Osteocyte (in vitro differentiated cells): Measurements from ENCODE around the gene QRFPR. TPM values are rescaled to one million over a fixed set of nuclear protein-coding genes. Genes with fewer than 3 reads are reported as not detected.

Experiments
- DNase-seq: peaks from one replicate; pipeline ENCODE4 v3.0.0; 2021; ENCODE audit warnings: mixed read lengths; ENCODE audit not compliant: unreplicated experiment; ENCODE audit errors: extremely low spot score
- H3K27ac Mint-ChIP-seq: one replicate; pipeline ENCODE4 v1.8.0; 2021; ENCODE audit warnings: mild to moderate bottlenecking, mixed read lengths; ENCODE audit not compliant: unreplicated experiment
- H3K27me3 Mint-ChIP-seq: one replicate; pipeline ENCODE4 v1.8.0; 2021; ENCODE audit warnings: mixed read lengths; ENCODE audit not compliant: unreplicated experiment
- H3K36me3 Mint-ChIP-seq: one replicate; pipeline ENCODE4 v1.8.0; 2021; ENCODE audit warnings: mixed read lengths; ENCODE audit not compliant: unreplicated experiment
- H3K4me1 Mint-ChIP-seq: one replicate; pipeline ENCODE4 v1.8.0; 2021; ENCODE audit warnings: mixed read lengths; ENCODE audit not compliant: unreplicated experiment
- H3K4me3 Mint-ChIP-seq: one replicate; pipeline ENCODE4 v1.8.0; 2021; ENCODE audit warnings: mild to moderate bottlenecking, moderate library complexity, mixed read lengths; ENCODE audit not compliant: unreplicated experiment
- H3K9me3 Mint-ChIP-seq: one replicate; pipeline ENCODE4 v1.8.0; 2021; ENCODE audit warnings: mixed read lengths; ENCODE audit not compliant: unreplicated experiment
- CTCF ChIP-seq: fragments of 200-600 bp; sonication (generic); IDR thresholded peaks from 2 replicates; pipeline ENCODE4 v1.5.0; 2021; ENCODE audit warnings: antibody characterized with exemption, mild to moderate bottlenecking, moderate library complexity
- total RNA-seq: library from RNA; stranded (reverse); gene quantifications from 2 replicates; pipeline ENCODE4 v1.2.1, GENCODE V29; 2021

The QRFPR gene
- total RNA-seq, 1 donor from 2014 or later = not detected

GRCh38 chr4:121400632-121401031, 19.8 kb upstream of the QRFPR start:
- DNase-seq = no peak
- H3K4me1 Mint-ChIP-seq = no peaks in the 10 kb centered on the region
- peaks cover 6% of the 10 kb centered on the region for H3K27me3 Mint-ChIP-seq
- no peak for TF ChIP-seq CTCF
- H3K4me3 Mint-ChIP-seq = no peak overlapping the region
- no peak overlapping the region for H3K27ac Mint-ChIP-seq
- no peaks in the 10 kb centered on the region for H3K9me3 Mint-ChIP-seq
- no peaks in the 10 kb centered on the region for H3K36me3 Mint-ChIP-seq

- H3K9me3 Mint-ChIP-seq = no peaks in the 10 kb centered on the region
- TF ChIP-seq CTCF = no peak
- H3K27me3 Mint-ChIP-seq = peaks cover 6% of the 10 kb centered on the region
- no peak for DNase-seq
- no peak overlapping the region for H3K27ac Mint-ChIP-seq
- H3K4me3 Mint-ChIP-seq = no peak overlapping the region
- no peaks in the 10 kb centered on the region for H3K4me1 Mint-ChIP-seq
- H3K36me3 Mint-ChIP-seq = no peaks in the 10 kb centered on the region
These were observed 17.3 kb upstream of the QRFPR start for GRCh38 chr4:121397941-121398601.

GRCh38 chr4:121397434-121397833, 16.6 kb upstream of the QRFPR start:
- TF ChIP-seq CTCF = no peak
- Mint-ChIP-seq H3K4me1 (no peaks in the 10 kb centered on the region), H3K4me3 (no peak overlapping the region), H3K36me3 (no peaks in the 10 kb centered on the region), H3K27me3 (peaks cover 6% of the 10 kb centered on the region), H3K9me3 (no peaks in the 10 kb centered on the region), H3K27ac (no peak overlapping the region)
- DNase-seq = no peak

- Mint-ChIP-seq H3K4me3 (no peak overlapping the region), H3K27me3 (peaks cover 10% of the 10 kb centered on the region), H3K36me3 (no peaks in the 10 kb centered on the region), H3K4me1 (no peaks in the 10 kb centered on the region), H3K9me3 (no peaks in the 10 kb centered on the region), H3K27ac (no peak overlapping the region)
- DNase-seq = no peak
- TF ChIP-seq CTCF = no peak
These were observed 11.7 kb upstream of the QRFPR start for GRCh38 chr4:121392426-121393086.

GRCh38 chr4:121390335-121390734, 9.5 kb upstream of the QRFPR start:
- Mint-ChIP-seq H3K4me1 (no peaks in the 10 kb centered on the region), H3K36me3 (no peaks in the 10 kb centered on the region), H3K27ac (no peak overlapping the region), H3K9me3 (no peaks in the 10 kb centered on the region), H3K27me3 (peaks cover 26% of the 10 kb centered on the region), H3K4me3 (no peak overlapping the region)
- no peak for DNase-seq
- no peak for TF ChIP-seq CTCF
